CD4-positive, alpha-beta T cell (primary cell): Measurements from ENCODE around the gene TMEM181. TPM values are rescaled to one million over a fixed set of nuclear protein-coding genes. Genes with fewer than 3 reads are reported as not detected.

Experiments used
- ATAC-seq: fragments of 200-7000 bp; cut with Tn5 transposase; one replicate; pipeline ENCODE4 v1.10.0; 2022; ENCODE audit warnings: mild to moderate bottlenecking; ENCODE audit not compliant: poor library complexity
- CTCF ChIA-PET: fragments of 350-600 bp; sonication (Branson Sonifier 250); formaldehyde crosslinking; loops from one replicate; lab custom pipeline; 2021; ENCODE audit warnings: antibody characterized with exemption, inconsistent platforms; lab: Charles Lee
- POLR2A ChIA-PET: fragments of 350-600 bp; sonication (Branson Sonifier 250); formaldehyde crosslinking; loops from one replicate; lab custom pipeline; 2021; ENCODE audit warnings: antibody characterized with exemption, inconsistent platforms; lab: Charles Lee
- DNase-seq, 14 experiments: peaks; one replicate each; pipeline ENCODE4 v3.0.0-alpha.2; 2013 to 2020; ENCODE audit warnings: mixed read lengths in 2 of 14
- H3K27ac ChIP-seq, 2 donors: one replicate each; pipeline versions ENCODE4 v1.5.1 to v1.7.0; 2013; ENCODE audit warnings: low read length in 2 of 2, low read depth in 1 of 2, mild to moderate bottlenecking in 1 of 2
- H3K27me3 ChIP-seq, 2 experiments: 1 replicate in 1 of 2; 2 replicates in 1 of 2; pipeline versions ENCODE4 v1.6.1 to v1.7.0; 2013; ENCODE audit warnings: low read length in 2 of 2, control low read depth in 1 of 2, mild to moderate bottlenecking in 1 of 2, moderate library complexity in 1 of 2; ENCODE audit not compliant: insufficient read depth in 2 of 2, control insufficient read depth in 1 of 2
- H3K36me3 ChIP-seq: one replicate; pipeline ENCODE4 v1.6.1; 2013; ENCODE audit warnings: low read length, control low read depth; ENCODE audit not compliant: insufficient read depth
- H3K4me1 ChIP-seq: one replicate; pipeline ENCODE4 v1.6.1; 2013; ENCODE audit warnings: low read length, control low read depth; ENCODE audit not compliant: insufficient read depth
- H3K4me3 ChIP-seq: one replicate; pipeline ENCODE4 v1.5.1; 2013; ENCODE audit warnings: mild to moderate bottlenecking, low read length, moderate library complexity
- H3K9me3 ChIP-seq, 2 experiments: 1 replicate in 1 of 2; 2 replicates in 1 of 2; pipeline versions ENCODE4 v1.6.1 to v1.7.0; 2013; ENCODE audit warnings: low read length in 2 of 2, mild to moderate bottlenecking in 2 of 2, control low read depth in 1 of 2, moderate library complexity in 1 of 2; ENCODE audit not compliant: control insufficient read depth in 1 of 2, insufficient read depth in 1 of 2
- H3K27ac Mint-ChIP-seq: one replicate; pipeline ENCODE4 v1.8.0; 2020; ENCODE audit warnings: mixed read lengths
- H3K27me3 Mint-ChIP-seq: one replicate; pipeline ENCODE4 v1.8.0; 2021; ENCODE audit warnings: mixed read lengths
- H3K36me3 Mint-ChIP-seq: one replicate; pipeline ENCODE4 v1.8.0; 2021; ENCODE audit warnings: low read depth, mixed read lengths
- H3K4me1 Mint-ChIP-seq: one replicate; pipeline ENCODE4 v1.8.0; 2021; ENCODE audit warnings: low read depth, mixed read lengths
- H3K4me3 Mint-ChIP-seq: one replicate; pipeline ENCODE4 v1.8.0; 2020; ENCODE audit warnings: mild to moderate bottlenecking, mixed read lengths
- H3K9me3 Mint-ChIP-seq: one replicate; pipeline ENCODE4 v1.8.0; 2020; ENCODE audit warnings: mixed read lengths
- CTCF ChIP-seq: fragments of 200-600 bp; IDR thresholded peaks from one replicate; pipeline ENCODE4 v1.8.0; 2022; ENCODE audit warnings: antibody characterized with exemption, mild to moderate bottlenecking
- intact Hi-C, 2 experiments: fragments of 100-400 bp; cut with DNase I in 1 of 2; cut with micrococcal nuclease in 1 of 2; formaldehyde crosslinking; loops; one replicate each; pipeline versions ENCODE4 v1.15.1 to v1.9.0; 2023 to 2025; cut with DNase I, micrococcal nuclease
- total RNA-seq, 174 experiments: library from RNA in 2 of 174; stranded (reverse) in 2 of 174; gene quantifications; one replicate each; pipeline ENCODE4 v1.2.3 and lab custom pipeline; 2021 to 2026

The TMEM181 gene
- total RNA-seq, 2 experiments from 2014 or later: 10.2 to 10.9 TPM

DNA sequence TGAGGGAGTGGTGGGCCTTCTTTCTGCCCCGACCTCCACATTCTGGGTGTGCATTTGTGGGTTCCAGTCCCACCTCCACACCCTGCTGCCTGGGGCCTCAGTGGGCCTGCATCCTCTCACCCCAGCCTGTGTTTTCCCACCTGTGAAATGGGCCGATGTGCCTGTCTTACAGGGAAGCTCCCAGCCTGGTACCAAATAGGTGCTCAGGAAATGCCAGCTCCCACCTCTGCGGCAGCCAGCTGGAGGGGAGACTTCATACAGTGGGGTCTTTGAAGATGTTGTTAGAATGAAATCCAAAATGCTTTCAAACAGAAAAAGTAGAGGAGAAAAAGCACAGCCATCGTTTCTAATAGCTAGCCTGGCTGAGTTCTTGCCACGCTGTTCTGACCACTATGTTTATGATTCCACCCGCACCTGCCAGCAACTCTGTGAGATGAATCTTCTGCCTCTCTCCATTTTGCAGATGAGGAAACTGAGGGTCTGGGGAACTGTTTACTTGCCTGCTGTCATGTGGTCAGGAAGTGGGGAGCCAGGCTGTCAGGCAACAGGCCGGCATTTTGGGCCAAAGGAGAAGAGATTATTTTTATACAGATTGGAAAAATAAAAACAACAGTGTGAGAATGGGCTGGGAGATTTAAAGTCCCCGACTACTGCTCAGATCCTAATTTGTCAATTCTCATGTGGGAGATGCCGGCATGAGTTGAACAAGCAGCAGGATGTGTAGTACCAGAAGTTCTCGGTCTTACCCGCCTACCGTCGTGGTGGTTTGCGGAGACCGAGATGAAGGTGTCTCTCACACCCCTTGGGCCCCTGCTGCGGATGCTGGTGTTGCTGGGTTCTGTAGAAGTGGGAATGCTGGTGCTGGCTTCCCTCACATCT is 4.6 kb downstream of the TMEM181 start:
- Histone ChIP-seq H3K9me3 (no peaks in the 10 kb centered on the region), H3K36me3 (no peaks in the 10 kb centered on the region), H3K27ac (peak overlapping the region in 1 of 2 donors; percentile 23), H3K4me1 (peaks cover 90% of the 10 kb centered on the region), H3K27me3 (no peaks in the 10 kb centered on the region), H3K4me3 (peak overlapping the region; percentile 17)
- intact Hi-C loops: loop anchor here (5.0 to 10.0 kb wide), 3 partner anchors 68 to 582 kb away; partner anchors contain the start of genes SYNJ2 (in 1 of the 2) and SYTL3 (in 1 of the 2)
- Mint-ChIP-seq H3K27ac (peak overlapping the region; percentile 50), H3K4me3 (peak overlapping the region; percentile 74), H3K36me3 (peaks cover 12% of the 10 kb centered on the region), H3K9me3 (no peaks in the 10 kb centered on the region), H3K4me1 (peaks cover 82% of the 10 kb centered on the region), H3K27me3 (no peaks in the 10 kb centered on the region)
- DNase-seq (peak in 5 of 14 experiments; percentile 14 to 78 (median 52)), ATAC-seq (no peak)
- TF ChIP-seq CTCF: no peak
- POLR2A ChIA-PET: no interaction called here
- CTCF ChIA-PET: interaction anchor here (1.5 kb wide), 1 partner anchor 41 kb away, joined by 3 read pairs; no protein-coding TSS in a partner anchor

DNA sequence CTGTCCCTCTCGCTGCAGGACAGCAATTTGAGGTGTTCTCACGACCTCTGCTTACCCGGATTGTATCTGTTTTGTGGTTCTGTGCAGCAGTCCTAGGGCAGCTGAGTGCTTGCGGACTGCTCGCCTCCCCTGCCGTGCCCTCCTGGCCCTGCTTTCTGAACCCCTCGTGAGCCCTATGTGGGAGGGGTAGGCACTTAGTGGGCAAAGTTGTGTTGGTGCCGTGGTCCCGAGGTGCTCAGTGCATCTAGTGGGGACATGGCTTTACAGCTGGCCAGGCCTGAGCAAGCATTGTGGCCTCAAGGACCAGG is 5.2 kb downstream of the TMEM181 start:
- Histone ChIP-seq H3K36me3 (no peaks in the 10 kb centered on the region), H3K9me3 (no peaks in the 10 kb centered on the region), H3K27me3 (no peaks in the 10 kb centered on the region), H3K4me1 (peaks cover 93% of the 10 kb centered on the region), H3K4me3 (peak overlapping the region; percentile 17), H3K27ac (peak overlapping the region in 1 of 2 donors; percentile 23)
- DNase-seq (no peak), ATAC-seq (no peak)
- Mint-ChIP-seq H3K27me3 (no peaks in the 10 kb centered on the region), H3K9me3 (no peaks in the 10 kb centered on the region), H3K4me3 (peak overlapping the region; percentile 74), H3K36me3 (peaks cover 12% of the 10 kb centered on the region), H3K27ac (peak overlapping the region; percentile 50), H3K4me1 (peaks cover 87% of the 10 kb centered on the region)
- TF ChIP-seq CTCF: no peak
- intact Hi-C loops: loop anchor here in 1 of 2 experiments (10.0 kb wide), 1 partner anchor 90 kb away; the partner anchor contains the start of gene SYTL3
- POLR2A ChIA-PET: no interaction called here
- CTCF ChIA-PET: interaction anchor here (1.5 kb wide), 1 partner anchor 40 kb away, joined by 3 read pairs; no protein-coding TSS in a partner anchor

- ATAC-seq (no peak), DNase-seq (no peak)
- H3K4me3 Mint-ChIP-seq: peak overlapping the region; percentile 74
- Histone ChIP-seq H3K36me3 (peaks cover 2% of the 10 kb centered on the region), H3K9me3 (no peaks in the 10 kb centered on the region), H3K27ac (no peak overlapping the region), H3K27me3 (no peaks in the 10 kb centered on the region), H3K4me3 (no peak overlapping the region), H3K4me1 (peaks cover 96% of the 10 kb centered on the region)
- TF ChIP-seq CTCF: no peak
- no peaks in the 10 kb centered on the region for H3K9me3 Mint-ChIP-seq
- POLR2A ChIA-PET: no interaction called here
- peaks cover 90% of the 10 kb centered on the region for H3K4me1 Mint-ChIP-seq
- intact Hi-C loops: loop anchor here in 1 of 2 experiments (10.0 kb wide), 1 partner anchor 89 kb away; the partner anchor contains the start of gene SYTL3
- peak overlapping the region; percentile 50 for H3K27ac Mint-ChIP-seq
- peaks cover 12% of the 10 kb centered on the region for H3K36me3 Mint-ChIP-seq
- no peaks in the 10 kb centered on the region for H3K27me3 Mint-ChIP-seq
- CTCF ChIA-PET: no interaction called here
Measured at GRCh38 chr6:158565482-158566040, 5.7 kb downstream of the TMEM181 start.
